GM18861 (cell line): Measurements from ENCODE around the gene ZBTB34.

ENCODE experiments used
- ATAC-seq: cut with Tn5 transposase; IDR thresholded peaks from one replicate; pipeline ENCODE4 v1.9.1; 2021; ENCODE audit not compliant: unreplicated experiment

ZBTB34 gene

DNA sequence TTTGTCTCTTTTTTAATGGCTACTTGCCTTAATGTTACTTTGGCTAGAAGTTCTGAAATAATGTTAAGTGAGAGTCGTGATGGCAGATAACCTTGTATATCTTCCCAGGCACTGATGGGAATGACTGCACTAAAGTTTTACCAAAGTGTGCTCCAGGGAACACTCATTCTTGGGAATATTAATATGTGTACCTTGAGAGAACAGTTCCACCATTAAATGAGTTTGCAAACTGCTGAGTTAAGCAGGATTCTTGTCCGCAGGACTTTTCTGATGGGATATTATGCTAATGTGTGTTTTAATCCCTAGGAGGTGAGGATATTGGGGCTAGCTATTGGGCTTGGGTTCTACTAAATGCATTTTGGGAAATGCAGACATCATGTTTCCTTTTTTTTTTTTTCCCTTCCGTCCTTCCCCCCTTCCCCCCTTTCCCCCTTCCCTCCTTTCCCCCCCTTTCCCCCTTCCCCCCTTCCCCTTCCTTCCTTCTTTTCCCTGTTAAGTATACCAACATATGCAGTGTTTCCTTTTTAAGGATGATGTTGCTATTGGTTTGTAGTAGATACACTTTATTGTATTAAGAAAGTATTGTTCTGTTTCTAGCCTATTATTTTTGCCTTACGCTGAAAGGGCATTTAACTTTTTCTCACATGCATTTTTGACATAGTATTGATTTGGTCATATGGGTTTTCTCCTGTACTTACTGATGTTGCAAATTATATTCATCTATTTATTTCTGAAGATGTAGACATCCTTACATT, 15.5 kb downstream of the ZBTB34 start:
- ATAC-seq: no peak

DNA sequence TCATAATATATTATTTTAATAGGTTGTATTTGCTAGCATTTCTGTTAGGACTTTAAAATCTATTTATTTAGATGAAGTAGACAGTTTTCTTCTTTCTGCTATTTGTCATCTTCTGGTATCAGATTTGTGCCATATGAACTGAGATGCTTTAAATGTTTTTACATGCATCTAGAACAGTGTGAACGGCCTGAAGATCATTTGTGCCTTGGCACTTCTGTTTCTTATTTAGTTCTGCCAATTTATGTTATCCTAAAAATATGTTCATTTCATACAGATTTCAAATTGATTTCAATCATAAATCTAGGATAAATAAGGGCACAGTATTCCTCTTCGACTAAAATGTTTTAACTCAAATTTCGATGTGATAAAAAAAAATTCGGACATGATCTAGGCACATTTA, 16.1 kb downstream of the ZBTB34 start:
- ATAC-seq: no peak

DNA sequence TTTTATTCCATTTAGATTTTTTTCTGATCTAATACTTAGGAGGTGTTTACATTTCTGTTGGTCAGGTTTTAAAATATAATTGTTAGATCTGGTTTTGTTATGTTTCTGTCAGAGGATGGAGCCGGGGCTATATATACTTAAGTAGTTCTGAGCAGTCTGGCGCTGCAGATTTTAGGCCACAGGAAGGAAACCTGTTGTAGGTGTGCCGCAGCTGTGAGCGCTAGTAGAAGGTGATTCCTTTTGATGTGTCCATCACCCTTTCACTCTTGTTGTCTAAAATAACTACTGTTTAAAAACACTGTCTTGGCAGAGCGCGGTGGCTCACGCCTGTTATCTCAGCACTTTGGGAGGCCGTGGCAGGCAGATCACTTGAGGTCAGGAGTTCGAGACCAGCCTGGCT, 17.0 kb downstream of the ZBTB34 start:
- ATAC-seq: no peak

DNA sequence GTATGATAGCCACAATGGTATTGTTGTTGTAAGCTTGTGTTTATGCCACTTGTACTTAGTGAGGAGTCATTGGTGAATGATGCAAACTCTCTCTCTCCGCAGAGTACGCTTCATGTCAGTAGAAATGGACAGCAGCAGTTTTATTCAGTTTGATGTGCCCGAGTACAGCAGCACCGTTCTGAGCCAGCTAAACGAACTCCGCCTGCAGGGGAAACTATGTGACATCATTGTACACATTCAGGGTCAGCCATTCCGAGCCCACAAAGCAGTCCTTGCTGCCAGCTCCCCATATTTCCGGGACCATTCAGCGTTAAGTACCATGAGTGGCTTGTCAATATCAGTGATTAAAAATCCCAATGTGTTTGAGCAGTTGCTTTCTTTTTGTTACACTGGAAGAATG, 18.8 kb downstream of the ZBTB34 start:
- no peak for ATAC-seq

DNA sequence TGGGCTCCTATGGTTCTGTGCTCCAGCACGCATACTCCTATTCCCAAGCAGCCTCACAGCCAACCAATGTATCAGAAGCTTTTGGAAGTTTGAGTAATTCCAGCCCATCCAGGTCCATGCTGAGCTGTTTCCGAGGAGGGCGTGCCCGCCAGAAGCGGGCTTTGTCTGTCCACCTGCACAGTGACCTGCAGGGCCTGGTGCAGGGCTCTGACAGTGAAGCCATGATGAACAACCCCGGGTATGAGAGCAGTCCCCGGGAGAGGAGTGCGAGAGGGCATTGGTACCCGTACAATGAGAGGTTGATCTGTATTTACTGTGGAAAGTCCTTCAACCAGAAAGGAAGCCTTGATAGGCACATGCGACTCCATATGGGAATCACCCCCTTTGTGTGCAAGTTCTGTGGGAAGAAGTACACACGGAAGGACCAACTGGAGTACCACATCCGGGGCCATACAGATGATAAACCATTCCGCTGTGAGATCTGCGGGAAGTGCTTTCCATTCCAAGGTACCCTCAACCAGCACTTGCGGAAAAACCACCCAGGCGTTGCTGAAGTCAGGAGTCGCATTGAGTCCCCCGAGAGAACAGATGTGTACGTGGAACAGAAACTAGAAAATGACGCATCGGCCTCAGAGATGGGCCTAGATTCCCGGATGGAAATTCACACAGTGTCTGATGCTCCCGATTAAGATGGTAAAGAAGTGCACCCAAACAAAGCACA, 19.9 kb downstream of the ZBTB34 start:
- ATAC-seq: no peak

DNA sequence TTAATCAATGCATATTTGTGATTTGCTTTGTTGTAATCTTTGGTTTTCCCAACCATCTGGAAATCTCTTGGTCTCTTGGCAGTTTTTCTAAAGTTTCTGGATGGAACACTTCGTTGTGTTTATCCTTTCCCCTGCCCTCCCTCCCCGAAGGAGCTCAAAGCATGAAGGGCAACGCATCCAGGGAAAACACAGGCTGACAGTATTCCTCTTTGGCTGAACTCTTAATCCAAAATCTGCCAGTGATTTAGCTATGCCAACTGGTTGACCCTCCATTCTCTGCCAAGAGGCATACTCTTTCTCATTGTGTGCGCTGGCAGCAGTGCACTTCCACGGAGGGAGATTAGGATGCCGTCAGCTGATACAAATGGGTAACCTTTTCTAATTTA, 20.5 kb downstream of the ZBTB34 start:
- no peak for ATAC-seq

DNA sequence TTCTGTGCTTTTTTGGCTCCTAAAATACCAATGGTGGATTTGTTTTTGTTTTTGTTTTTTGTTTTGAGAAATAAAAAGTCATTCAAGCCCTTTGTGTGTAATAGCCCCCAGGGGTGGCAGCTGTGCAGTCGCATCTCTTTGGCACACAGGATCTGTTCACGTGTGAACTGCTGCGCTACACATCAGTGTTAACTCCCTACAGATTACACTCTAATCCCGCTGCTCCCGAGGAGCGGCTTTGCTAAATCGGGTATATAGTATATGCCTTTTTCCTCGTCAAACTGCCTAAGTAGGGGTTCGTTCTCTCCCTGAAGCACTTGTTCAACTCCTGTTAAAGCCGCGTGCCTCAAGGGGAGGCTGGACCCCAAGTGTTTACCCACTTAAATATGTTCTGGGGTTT, 22.3 kb downstream of the ZBTB34 start:
- ATAC-seq: no peak

DNA sequence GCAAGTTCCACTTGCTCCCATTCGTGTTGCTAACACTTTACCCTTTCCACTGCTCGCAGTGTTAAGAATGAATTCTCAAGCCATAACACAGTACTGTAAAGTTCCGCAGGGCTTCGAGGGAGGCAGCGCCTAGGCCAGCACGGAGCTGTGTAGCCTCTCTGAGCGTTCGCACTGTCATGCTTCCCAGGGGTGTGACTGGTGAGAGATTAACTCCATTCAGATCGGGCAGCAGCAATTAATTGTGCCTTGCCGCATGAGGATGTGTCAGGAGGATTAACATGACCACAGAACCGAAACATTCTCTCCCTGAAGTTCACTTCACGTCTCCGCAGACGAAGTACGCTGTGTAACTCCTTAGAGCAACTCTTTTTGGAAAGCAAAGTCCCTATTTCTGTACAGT, 23.2 kb downstream of the ZBTB34 start:
- no peak for ATAC-seq

DNA sequence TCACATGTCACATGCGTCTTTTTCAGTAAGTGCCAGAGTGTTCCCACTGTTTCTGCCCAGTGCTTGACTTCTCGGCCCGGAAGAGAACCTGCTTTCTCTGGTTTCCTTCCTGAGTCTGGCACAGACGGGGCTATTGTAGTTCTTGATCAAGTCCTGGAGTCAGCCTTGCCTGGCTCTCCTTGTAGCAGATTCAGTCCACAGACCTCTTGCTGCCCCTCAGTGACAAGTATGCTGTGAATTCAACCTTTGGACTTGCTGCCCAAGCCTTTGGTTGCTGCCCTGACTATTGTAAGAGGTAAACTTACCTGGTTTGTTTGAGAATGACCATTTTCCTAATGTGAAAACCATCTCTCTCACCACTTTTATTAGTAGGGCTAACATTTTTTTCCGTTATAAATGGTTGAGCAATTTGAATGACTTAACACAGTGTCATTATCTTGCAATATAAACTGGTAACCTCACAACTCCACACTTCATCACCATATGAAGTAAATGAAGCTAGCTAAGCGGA, 24.7 kb downstream of the ZBTB34 start:
- no peak for ATAC-seq

DNA sequence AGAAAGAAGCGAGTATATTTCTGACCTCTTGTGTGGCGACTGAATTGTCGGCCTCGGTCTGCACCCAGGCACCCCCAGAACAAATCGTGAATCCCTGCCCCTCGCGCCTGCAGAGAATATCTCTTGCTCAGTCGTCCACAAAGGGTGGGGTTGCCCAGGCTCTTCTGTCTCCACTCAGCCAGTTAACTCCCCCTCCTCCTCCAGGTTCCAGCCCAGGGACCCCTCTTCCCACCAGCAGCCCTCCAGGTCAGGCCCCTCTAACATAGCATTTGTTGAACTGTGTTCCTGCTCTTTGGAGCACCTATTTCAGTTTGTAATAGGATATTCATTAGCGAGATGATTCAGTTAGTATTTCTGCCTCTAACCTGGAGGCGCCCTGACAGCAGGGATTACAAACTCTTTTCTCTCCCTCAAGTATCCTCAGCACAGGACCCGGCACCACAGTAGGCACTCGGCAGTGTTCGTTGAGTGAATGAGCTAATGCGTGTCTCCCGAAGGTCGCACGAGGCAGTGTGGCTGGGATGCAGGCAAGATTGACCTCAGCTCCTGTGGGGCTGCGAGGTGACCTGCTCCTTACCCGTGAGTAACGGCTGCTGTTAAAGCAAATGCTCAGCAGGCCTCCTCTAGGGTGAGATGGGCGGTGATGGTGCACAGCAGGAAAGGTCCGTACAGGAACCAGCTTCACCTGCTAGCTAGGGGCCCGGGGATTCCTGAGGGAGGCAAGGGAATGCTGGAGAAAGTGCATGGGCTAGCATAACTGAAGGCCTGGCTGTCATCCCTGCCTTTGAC, 25.8 kb downstream of the ZBTB34 start:
- ATAC-seq: no peak

DNA sequence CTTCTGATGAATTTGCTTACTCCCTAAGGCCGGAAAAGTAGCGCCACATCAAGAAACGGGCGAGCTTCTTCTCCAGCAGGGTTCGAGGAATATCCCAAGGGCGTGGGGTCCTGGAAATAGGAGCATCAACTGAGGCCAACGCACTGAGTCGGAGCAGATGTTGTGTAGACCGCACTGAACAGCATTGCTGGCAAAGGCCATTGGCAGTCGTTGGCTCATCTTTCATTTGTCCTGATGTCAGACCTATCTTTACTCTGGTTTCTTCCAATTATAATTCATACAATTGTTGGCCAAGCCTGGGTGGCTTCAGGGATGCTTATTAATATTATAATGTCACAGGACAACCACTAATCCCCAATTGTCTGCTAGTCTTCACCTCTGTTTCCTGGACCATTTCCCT, 26.5 kb downstream of the ZBTB34 start:
- no peak for ATAC-seq

DNA sequence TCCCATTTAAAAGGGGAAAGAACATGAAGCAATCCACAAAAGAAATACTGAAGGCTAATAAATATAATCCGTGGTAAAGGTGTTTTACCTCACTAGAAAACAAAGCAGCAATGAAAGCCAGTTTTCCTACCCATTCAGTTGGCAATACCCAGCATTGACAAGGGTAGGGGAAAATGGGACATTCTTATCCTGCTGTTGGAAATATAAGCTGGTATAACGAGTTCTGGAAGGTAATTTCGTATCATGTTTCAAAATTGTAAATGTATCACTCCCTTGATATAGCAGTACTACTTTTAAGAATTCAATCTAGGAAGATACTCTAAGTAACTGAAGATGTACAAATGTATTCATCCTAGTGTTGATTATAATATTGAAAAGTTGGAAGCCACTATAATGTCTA, 31.2 kb downstream of the ZBTB34 start:
- no peak for ATAC-seq

DNA sequence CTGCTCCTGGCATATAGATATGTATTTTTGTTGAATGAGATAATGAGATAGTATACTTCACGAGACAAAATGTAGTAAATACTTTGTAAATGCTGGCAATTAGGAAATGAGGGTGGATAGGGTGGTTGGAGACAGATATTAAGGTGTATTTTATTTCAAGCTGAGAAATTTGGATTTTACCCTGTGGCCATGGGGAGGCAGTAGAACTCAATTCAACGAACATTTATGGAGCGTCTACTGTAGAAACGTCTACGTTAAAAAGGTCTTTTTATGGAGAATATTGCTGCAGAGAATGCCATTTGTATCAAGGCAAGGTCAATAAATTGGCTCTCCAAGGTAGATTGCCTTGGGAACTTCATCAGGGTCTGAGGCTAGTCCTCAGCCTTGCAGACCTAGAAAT, 32.6 kb downstream of the ZBTB34 start:
- ATAC-seq: no peak

DNA sequence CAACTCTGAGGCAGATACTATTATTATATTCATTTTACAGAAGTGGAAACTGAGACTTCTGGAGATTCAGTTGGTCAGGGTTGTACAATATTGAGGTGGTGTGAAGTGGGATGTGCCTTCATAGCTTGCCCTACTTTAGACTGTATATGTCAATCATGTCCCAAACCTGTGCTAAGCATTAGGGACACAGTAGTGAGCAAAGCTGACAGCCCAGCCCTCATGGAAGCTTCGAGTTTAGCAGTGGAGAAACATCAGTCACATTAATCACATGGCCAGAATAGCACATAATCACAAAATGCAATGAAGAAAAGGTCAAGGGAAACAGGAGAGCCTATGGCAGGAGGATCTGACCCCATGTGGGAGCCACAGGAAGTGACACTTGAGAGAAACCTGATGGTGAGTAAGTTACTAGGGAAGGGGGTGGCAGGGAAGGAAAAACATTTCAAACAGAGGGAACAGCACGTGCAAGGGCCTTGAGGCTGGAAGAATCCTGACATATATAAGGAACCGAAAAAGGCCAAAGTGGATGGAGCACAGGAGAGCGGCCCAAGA, 33.7 kb downstream of the ZBTB34 start:
- ATAC-seq: no peak

DNA sequence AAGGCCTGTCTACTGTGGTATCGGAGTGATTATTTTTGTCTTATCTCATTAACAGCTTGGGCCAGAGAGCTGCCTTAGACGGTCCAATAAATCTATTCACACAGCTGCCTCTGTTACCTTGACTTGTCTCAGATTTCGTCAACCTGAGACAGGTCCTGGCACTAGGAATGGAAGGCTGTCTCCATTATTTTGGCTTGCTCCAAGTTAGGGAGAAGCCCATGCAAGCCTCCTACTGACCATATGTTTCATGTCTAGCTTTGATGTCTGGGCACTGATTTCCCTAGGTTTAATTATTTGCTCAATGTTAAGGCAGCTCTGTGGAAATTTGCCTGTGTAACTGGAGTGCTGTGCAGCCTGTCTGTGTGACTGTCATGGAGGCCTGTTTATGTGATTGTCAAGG, 41.8 kb downstream of the ZBTB34 start:
- no peak for ATAC-seq

DNA sequence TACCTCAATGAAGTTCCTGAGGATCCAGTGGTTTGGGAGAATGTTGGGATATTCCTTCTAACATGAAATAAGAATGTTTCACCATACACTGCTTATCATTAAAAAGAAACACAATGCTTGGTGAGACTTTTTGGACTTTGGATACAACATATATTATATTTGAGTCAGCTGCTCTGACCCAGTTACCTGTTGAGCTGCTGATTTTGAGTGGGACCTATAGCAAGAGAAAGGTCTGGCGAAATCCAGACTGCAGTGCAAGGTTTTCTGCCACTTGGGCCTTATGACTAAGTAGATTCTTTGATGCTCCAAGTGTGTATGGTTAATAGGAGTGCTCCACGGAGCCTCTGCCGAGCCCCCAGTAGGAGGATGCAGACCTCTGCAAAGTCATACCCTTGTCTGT, 44.1 kb downstream of the ZBTB34 start:
- no peak for ATAC-seq

DNA sequence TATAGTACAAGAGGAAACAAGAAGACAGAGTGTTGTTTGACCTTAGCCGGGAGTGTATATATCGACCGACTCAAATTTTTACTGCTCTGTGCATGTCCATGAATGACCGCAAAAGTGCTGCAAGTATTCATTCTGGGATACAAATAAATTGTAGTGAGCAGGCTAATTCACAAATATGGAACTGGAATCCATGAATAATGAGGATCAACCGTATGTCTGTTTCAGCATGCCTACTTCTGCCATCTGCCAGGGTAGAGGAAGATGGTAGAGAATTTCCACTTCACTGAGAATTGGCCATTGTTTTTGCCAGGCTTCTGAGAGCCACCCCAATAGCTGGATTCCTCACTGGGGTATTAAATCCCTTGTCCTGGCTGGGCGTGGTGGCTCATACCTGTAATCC, 45.7 kb downstream of the ZBTB34 start:
- ATAC-seq: no peak

DNA sequence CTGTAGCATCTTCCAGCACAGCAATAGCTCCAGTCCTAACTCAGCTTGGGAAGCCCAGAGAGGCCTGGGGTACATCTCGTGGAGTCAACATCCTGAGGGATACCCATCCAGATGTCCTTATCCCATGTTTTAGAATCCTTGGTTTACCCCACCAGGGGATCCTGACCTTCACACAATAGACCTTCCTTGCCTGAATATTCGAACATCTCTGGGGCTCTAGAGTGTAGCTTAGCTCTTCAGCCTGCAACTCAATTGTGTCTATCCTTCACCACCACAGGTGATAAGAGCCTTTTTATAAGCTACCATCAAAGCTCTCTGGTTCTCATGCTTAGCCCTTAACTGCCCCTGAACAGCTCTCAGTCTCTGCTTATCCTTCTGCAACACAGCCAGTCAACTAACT, 46.6 kb downstream of the ZBTB34 start:
- no peak for ATAC-seq

DNA sequence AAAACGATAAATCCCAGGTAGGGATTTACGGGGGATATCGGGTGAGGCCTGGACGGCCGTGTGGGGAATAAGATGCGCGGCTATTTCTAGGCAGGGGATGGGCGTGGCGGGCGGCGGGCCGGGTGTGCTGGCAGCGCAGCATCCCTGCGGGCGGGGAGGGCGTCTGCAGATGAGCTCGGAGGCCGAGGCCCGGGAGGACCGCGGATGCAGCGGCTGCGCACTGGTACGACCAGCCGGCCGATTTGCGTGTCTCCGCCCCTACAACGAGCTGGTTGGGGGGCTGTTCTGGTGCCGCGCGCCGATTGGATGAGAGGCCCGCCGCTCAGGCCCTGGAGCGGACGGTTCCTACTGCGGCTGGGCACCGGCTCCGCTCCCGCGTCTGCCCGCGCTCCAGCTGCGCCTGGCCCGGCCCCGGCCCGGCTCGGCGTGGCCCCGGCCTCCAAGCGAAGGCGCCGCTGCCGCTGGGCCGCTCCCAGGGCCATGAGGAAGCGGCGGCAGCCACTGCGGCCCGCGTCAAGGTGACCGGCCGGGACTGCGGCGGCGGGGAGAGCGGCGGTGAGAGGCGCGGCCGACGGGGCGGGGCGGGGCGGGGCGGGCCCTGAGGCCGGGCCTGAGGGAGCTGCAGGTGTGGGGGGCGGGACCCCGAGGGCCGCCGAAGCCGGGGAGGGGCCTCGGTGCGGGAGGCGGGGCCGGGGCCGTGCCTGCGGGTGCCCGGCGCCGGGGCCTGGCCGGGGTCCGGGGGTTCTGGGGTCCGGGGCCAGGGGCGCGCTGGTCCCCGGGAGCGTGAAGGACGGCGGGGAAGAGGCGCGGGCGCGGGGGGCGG, 54.2 kb downstream of the ZBTB34 start, which contains the start of gene RALGPS1:
Gene RALGPS1, plus strand, starts transcription at position 325 of the 823 bp plus-strand sequence. CDS start 47,508 bp downstream, outside the sequence.
- ATAC-seq: peak; percentile 90

DNA sequence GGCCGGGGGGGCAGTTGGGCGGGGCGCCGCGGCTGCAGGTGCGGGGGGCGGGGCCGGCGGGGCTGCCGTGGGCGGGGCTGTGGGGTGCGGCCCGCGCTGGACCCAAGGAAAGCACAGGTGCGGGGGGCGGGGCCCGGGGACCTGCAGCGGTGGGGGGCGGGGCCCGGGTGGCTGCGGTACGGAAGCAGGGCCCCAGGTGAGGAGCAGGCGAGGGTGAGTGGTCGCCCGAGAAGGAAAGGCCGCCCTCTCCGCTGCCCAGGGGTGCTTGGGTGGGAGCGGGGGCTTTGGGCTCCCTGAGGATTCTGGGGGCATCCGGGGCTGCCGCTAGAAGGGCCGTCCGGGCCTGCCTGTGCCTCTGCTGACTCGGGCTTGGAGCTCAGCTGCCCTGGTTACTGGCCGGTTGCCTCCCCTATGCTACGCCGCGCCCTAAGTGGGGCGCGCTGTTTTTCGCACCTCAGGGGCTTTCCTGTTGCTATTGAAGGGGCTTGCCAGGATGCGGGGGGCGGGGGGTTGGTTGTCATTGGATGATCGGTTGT, 54.9 kb downstream of the ZBTB34 start:
- ATAC-seq: no peak
